ENCODE measurements around the gene MAP3K1.
"Not testable (repeated sequence)": the region's sequence is repeated elsewhere in the genome, so short reads cannot be mapped to it uniquely, and the experiment has no call there.

Gene MAP3K1

GRCh38 chr5:56816546-56817081 is 1.3 kb downstream of the MAP3K1 start:
- peak; percentile 62 for DNase-seq (ENCODE audit: low spot score)

DNA sequence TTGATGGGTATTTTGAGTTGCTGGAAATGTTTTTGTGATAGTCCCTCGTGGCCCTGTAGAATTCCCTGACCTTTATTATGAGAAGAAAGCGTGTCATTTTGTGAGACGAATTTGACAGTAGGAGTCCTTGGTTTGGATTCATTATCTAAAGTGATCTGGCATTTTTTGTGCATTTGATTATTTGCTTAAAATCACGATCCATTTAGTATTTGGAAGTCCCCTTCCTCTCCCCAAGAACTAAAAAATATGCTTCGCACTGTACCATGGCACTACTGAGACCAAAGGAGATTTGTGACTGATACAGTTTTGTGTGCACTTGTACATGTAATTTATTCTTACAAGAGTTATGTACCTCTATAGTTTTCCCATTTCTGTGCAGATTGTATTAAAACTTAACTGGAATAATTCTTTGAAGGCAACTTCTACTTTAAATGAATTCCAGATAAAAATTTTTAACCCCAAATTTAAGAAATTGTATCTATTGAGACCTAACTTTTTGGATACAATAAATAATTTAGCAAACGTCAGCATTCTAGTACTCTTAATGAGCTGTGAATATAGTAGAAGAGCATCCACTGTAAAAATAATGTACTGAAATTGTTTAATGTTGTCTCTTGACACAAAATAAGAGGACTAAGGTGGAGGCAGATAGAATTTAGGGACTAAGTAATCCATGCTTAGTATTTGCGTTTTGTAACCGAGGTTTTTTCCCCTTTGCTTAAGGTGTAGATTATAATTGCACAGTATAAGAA is 2.1 kb downstream of the MAP3K1 start:
- DNase-seq (ENCODE audit: low spot score): no peak

GRCh38 chr5:56818450-56819037 is 3.2 kb downstream of the MAP3K1 start:
- peak; percentile 4 for DNase-seq (ENCODE audit: low spot score)

DNA sequence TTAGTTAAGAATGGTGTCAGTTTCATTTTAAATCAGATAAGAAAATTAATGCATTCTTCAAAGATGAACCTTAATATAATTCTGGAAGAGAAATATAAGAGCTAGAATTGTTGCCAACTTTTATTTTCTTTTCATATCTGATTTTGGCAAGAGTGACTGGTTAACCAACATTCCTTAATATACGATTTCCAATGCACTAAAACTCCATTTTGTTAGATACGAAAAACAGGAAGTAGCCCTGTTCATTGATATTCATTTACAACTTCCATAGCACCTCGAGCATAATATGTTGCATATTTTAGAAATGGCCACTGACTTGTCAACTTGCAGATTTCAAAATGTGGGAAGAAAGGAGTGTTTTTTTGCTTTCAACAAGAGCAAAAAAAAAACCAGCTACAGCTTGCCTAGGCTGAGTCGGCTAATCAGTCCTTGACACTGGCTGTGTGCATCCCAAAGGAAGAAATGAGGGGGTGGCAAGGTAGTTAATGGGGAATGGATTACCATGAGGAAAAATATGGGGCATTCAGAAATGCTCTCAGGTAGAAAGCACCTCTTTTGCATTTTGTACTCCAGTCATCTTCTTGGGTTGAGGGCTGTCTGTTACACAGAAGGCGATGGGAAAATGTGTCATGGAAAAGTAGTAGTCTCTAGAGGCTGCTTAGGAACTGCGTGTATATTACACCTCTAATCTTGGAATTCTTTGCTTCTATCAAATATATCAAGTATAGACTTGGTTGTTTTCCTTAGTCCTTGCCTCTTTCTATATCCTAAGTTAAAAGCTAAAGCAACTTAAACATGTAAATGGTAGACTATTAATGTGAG is 3.9 kb downstream of the MAP3K1 start:
- DNase-seq (ENCODE audit: low spot score): no peak

DNA sequence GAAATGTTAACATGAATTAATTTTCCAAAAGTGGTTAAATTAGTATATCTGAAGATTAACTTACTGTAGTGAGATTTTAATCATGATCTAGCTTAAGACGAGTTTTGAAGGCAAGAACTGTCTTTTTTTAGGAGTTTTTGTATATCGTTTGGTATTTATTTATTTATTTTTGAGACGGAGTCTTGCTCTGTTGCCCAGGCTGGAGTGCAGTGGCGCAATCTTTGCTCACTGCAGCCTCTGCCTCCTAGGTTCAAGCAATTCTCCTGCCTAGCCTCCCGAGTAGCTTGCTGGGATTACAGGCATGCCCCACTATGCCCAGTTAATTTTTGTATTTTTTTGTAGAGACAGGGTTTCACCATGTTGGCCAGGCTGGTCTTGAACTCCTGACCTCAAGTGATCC is 6.5 kb downstream of the MAP3K1 start:
- DNase-seq (ENCODE audit: low spot score): not testable (repeated sequence)

DNA sequence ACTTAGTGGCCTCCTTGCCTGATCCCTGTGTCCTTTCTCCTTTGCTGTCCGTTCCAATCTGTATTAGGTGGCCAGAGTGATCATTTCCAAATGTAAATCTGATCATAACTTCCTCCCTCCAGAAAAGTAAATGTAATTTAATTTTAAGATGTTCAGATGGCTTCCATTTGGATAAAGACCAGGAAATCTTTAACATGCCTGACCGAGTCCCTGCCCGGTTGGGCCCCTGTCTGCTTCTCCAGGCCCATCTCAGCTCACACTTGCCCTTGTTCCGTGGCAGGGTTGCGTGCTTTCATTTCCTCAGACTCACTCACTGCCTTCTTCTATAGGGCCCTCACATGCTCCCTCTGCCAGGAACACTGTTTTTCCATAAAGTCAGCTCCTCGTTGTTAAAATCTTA is 7.6 kb downstream of the MAP3K1 start:
- no peak for DNase-seq (ENCODE audit: low spot score)

DNA sequence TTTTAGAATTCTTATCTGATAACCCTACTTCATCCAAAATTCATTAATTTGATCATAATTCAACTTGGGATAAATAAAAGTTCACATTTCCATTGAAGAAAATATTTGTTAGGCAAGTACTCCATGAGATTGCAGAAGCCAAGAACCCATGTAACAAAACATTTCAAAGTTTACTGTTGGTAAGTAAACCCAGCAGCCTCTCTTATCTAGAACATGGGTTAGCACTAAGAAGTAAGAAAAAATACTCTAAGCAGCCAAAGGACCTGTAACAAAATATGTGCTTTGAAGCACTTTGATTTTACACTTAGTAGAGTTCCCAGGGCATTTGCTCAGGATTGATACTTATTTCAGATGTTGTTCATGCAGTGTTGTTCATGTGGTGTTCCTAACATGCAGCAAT is 8.7 kb downstream of the MAP3K1 start:
- no peak for DNase-seq (ENCODE audit: low spot score)

- DNase-seq (ENCODE audit: low spot score): no peak
These were observed 10.0 kb downstream of the MAP3K1 start for GRCh38 chr5:56825222-56825824.

DNA sequence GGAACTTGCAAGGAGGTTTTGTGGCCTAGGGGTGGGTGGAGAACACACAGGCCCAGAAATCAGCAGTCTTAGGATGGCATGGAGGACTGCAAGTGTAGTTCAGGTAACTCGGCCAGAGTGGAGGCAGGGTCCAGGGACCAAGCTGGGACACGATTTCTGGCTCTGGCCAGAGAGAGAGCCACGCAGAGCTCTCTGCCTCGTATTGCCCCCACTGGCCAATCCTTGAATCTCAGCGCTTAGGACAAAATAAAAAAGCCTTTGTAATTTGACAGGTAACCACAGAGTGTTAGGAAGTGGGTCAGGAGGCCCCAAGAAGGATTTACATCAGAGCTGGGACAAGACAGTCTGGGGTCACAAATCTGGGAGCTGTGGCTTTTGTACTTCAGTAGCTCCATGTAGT is 11.7 kb downstream of the MAP3K1 start:
- DNase-seq (ENCODE audit: low spot score): peak; percentile 3

DNA sequence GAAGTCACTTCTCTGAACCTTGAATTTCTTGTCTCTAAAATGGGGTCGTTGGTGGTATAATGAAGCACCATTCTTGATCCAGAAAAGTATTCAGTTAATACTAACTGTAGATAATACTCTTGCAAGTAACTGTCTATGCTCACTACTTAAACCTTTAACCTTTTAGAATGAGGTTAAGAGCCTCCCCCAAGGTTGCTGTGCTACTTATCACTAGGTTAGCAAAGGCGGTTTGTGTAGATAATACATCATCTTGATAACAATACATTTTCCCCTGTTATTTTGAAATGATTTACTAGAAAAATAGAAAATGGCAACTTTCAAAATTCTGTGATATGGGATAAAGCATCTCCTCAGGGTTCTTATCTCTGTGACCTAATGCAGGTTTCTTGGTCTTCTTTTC is 12.6 kb downstream of the MAP3K1 start:
- DNase-seq (ENCODE audit: low spot score): no peak

- no peak for DNase-seq (ENCODE audit: low spot score)
These were observed 14.0 kb downstream of the MAP3K1 start for GRCh38 chr5:56829137-56829908.

- DNase-seq (ENCODE audit: low spot score): no peak
These were observed 16.4 kb downstream of the MAP3K1 start for GRCh38 chr5:56831773-56832172.

GRCh38 chr5:56833325-56833724 is 18.0 kb downstream of the MAP3K1 start:
- DNase-seq (ENCODE audit: low spot score): no peak

DNA sequence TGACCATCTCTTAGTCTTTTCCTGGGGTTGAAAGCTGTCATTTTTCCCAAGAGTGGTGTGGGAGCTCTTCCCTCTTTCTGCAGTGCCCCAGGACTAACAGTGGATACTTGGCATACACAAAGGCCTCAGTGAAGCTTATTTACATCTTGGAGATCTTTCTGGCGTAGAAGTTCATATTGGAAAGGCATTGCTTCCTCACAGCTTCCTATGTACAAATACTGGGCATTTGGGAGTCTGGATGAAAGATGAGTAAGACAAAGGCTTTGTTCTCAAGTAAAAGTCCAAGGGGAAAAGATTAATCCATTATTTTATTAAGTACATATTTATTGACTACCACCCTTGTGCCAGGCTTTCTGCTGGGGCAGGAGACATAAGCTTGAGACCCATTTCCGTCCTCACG is 22.0 kb downstream of the MAP3K1 start:
- no peak for DNase-seq (ENCODE audit: low spot score)

DNA sequence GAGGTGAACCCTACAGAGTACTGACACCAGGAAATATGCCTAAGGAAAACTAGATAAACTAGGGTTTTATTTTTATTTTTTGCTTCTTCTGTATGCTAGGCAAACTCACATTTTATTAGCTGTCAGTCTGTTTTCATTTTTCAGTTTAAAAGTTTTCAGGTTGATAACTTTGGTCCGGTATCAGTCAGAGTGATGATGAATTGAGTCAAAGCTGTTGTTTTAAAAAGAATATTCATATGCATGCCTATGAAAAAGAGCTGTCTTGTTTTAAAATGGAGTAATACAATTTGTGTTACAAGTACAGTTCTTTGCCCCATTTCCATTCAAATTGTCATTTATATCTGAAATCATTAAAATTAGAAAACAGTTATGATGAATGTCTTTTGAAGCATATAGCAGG is 22.6 kb downstream of the MAP3K1 start:
- no peak for DNase-seq (ENCODE audit: low spot score)

DNA sequence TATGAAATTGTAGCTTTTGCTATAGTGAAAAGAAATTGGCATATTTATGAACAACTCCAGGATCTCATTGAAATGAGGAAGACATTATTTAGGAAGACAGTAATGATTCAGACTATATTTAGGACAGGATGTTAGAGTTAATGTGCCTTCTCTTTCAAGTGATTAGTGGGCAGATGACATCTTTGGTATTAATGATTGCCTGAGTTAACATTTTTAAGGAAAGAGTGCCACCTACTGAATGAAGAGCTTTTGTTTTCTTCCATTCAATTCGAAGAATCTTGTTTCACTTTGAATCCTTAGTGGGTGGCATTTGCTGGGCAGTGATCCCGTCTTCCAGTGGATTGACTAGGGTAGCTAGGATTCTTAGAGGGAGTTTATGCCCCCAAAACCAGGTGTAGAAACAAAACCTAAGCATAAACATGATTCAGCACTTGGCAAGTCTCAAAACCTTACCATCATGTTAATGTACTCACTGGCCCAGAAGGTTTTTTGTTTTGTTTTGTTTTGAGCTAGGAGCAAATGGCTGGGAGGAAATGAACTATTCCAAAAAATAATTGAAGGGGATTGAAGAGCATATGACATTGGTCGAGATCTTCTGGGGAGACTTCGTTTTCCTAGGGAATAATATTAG is 23.2 kb downstream of the MAP3K1 start:
- DNase-seq (ENCODE audit: low spot score): peak; percentile 70

- no peak for DNase-seq (ENCODE audit: low spot score)
These were observed 23.7 kb downstream of the MAP3K1 start for GRCh38 chr5:56839062-56839461.

DNA sequence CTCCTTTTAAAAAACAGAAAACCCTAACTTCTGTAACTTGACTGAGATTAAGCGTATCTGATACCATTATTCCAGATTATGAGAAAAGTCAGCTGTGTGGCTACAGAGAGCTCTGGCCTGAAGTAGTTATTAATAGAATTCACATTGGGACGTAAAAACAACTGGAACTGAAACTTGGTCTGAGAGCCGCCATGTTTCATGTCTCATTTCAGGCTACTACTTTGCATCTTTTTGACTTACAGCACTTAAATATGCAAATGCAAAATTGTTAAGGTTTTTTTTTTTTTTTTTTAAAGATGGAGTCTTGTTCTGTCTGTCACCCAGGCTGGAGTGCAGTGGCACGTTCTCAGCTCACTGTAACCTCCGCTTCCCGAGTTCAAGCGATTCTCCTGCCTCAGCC is 25.2 kb downstream of the MAP3K1 start:
- no peak for DNase-seq (ENCODE audit: low spot score)

DNA sequence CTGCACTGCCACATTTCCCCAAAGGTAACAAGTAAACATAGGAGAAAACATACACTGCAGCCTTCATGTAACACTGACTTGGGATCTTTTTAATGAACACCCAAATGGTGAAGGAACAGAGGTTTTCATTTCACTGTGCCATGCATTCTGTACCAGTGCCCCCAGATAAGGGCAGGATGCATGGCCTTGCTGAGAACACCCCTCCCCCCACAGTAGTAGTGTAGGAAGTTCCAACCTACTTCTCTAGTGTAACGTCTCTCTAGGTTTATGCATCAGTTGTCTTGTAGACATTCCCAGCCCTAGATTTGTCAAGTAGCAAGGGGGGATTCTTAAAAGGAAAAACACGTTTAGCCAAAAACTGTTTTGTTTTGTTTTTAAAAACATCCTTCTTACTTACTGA is 29.9 kb downstream of the MAP3K1 start:
- no peak for DNase-seq (ENCODE audit: low spot score)

DNA sequence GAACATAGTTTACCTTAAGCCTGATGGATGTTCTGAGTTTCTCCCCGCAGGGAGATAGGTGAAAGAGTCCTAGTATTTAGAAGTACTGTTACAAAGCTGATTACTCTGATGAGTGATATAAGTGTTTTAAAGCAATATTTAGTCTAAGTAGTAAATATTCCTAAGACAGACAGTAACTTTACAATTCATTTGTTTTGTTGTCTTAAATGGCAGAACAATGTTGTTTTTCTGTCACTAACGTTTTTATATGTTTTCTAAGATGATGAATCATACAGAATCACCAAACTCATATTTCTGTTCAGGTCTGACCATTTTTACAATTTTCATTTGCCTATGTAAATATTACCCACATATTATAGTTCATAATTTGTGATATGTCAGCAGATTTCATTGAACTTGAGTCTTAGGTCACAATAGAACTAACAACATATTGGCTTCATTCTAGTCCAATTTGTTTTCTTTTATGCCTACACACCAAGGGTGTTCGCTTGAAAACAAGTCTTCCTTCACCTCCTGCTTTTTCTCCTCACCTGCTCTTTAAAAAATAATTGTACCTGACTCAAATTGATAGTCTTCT is 30.6 kb downstream of the MAP3K1 start:
- DNase-seq (ENCODE audit: low spot score): no peak

DNA sequence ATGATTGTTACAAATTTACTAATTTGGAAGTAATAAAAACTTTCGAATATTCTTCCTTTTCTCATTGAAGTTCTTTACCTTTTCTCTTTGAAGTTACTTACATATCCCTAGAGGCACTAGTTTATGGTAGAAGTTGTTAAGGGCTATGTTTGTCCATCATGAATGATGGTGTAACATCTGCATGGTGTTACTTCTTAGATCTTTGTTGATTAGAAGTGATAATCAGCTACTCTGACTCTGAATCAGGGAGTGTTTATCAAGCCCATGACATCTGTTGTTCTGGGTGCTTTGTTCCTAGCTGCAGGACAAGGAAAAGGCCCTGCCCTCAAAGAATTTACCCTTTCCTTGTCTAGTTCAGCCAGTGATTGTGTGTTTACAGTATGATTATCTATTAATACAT is 32.9 kb downstream of the MAP3K1 start:
- DNase-seq (ENCODE audit: low spot score): no peak
